WTC11 (cell line): ENCODE measurements around the gene ZNF506. TPM values are rescaled to one million over a fixed set of nuclear protein-coding genes. Genes with fewer than 3 reads are reported as not detected.

Experiments
- ATAC-seq: fragments of 200-7000 bp; cut with Tn5 transposase; 2 replicates; pipeline ENCODE4 v1.10.0; 2021; ENCODE audit warnings: mild to moderate bottlenecking, moderate library complexity
- CTCF ChIA-PET: fragments of 300-600 bp; sonication (Branson Sonifier 250); formaldehyde crosslinking; loops from one replicate; lab custom pipeline; 2021; ENCODE audit warnings: antibody characterized with exemption; lab: Charles Lee
- POLR2A ChIA-PET: fragments of 350-600 bp; sonication (Branson Sonifier 250); formaldehyde crosslinking; loops from one replicate; lab custom pipeline; 2021; ENCODE audit warnings: antibody characterized with exemption; lab: Charles Lee
- DNase-seq: peaks from one replicate; pipeline ENCODE4 v3.0.0; 2021; ENCODE audit warnings: low spot score
- H3K27ac Mint-ChIP-seq: 2 replicates; pipeline ENCODE4 v1.8.0; 2021; ENCODE audit warnings: mixed read lengths
- H3K27me3 Mint-ChIP-seq: 2 replicates; pipeline ENCODE4 v1.8.0; 2021; ENCODE audit warnings: low read depth, mild to moderate bottlenecking, moderate library complexity, mixed read lengths
- H3K36me3 Mint-ChIP-seq: 2 replicates; pipeline ENCODE4 v1.8.0; 2021; ENCODE audit warnings: mixed read lengths
- H3K4me1 Mint-ChIP-seq: 2 replicates; pipeline ENCODE4 v1.8.0; 2022; ENCODE audit warnings: mixed read lengths
- H3K4me3 Mint-ChIP-seq: 2 replicates; pipeline ENCODE4 v1.8.0; 2021; ENCODE audit warnings: mild to moderate bottlenecking, moderate library complexity, mixed read lengths
- H3K9me3 Mint-ChIP-seq: 2 replicates; pipeline ENCODE4 v1.8.0; 2021; ENCODE audit warnings: mixed read lengths
- EMX1 ChIP-seq: fragments of 250-450 bp; sonication (Bioruptor Pico); IDR thresholded peaks from 2 replicates; pipeline ENCODE4 v1.8.0; 2021; ENCODE audit warnings: mild to moderate bottlenecking
- GABPB1 ChIP-seq: sonication (generic); formaldehyde crosslinking; IDR thresholded peaks from 2 replicates; pipeline ENCODE4 v1.8.1; 2023; ENCODE audit warnings: mild to moderate bottlenecking, missing genetic modification reagents
- MXD4 ChIP-seq: fragments of 250-450 bp; sonication (Bioruptor Pico); IDR thresholded peaks from 2 replicates; pipeline ENCODE4 v1.8.0; 2021; ENCODE audit warnings: mild to moderate bottlenecking, moderate library complexity, borderline replicate concordance
- NR3C1 ChIP-seq: sonication (generic); formaldehyde crosslinking; conservative IDR thresholded peaks from 2 replicates; pipeline ENCODE4 v1.8.1; 2023; ENCODE audit warnings: low read depth, mild to moderate bottlenecking, missing genetic modification reagents
- SMAD4 ChIP-seq: sonication (generic); formaldehyde crosslinking; IDR thresholded peaks from 2 replicates; pipeline ENCODE4 v1.8.0; 2022; ENCODE audit warnings: mild to moderate bottlenecking, missing genetic modification reagents
- TEAD1 ChIP-seq: sonication (generic); formaldehyde crosslinking; IDR thresholded peaks from 2 replicates; pipeline ENCODE4 v1.8.0; 2022; ENCODE audit warnings: mild to moderate bottlenecking, missing genetic modification reagents
- ZNF138 ChIP-seq: sonication (generic); formaldehyde crosslinking; conservative IDR thresholded peaks from 2 replicates; pipeline ENCODE4 v1.8.1; 2022; ENCODE audit warnings: mild to moderate bottlenecking, moderate library complexity, missing genetic modification reagents
- ZNF232 ChIP-seq: sonication (generic); formaldehyde crosslinking; IDR thresholded peaks from 2 replicates; pipeline ENCODE4 v1.8.0; 2022; ENCODE audit warnings: mild to moderate bottlenecking, missing genetic modification reagents
- total RNA-seq: library from RNA; stranded (reverse); gene quantifications from 3 replicates; pipeline ENCODE4 v1.2.3, GENCODE V29; 2021
- TF ChIP-seq, protein P1 (sequence below): sonication (generic); formaldehyde crosslinking; IDR thresholded peaks from 2 replicates; pipeline ENCODE4 v1.8.1; 2023; ENCODE audit warnings: mild to moderate bottlenecking, missing genetic modification reagents
- TF ChIP-seq, protein P2 (sequence below): fragments of 250-450 bp; sonication (Bioruptor Pico); IDR thresholded peaks from 2 replicates; pipeline ENCODE4 v2.1.2; 2022; ENCODE audit warnings: mild to moderate bottlenecking, moderate library complexity
- TF ChIP-seq, protein P3 (sequence below): sonication (generic); formaldehyde crosslinking; IDR thresholded peaks from 2 replicates; pipeline ENCODE4 v1.8.0; 2022; ENCODE audit warnings: missing genetic modification reagents
- TF ChIP-seq, protein P4 (sequence below): fragments of 250-450 bp; sonication (Bioruptor Pico); IDR thresholded peaks from 2 replicates; pipeline ENCODE4 v1.9.0; 2021; ENCODE audit warnings: mild to moderate bottlenecking
- TF ChIP-seq, protein P5 (sequence below): sonication (generic); formaldehyde crosslinking; conservative IDR thresholded peaks from 2 replicates; pipeline ENCODE4 v1.8.1; 2023; ENCODE audit warnings: mild to moderate bottlenecking, low read depth, missing genetic modification reagents, moderate library complexity
- TF ChIP-seq, protein P6 (sequence below): fragments of 250-450 bp; sonication (Bioruptor Pico); IDR thresholded peaks from 2 replicates; pipeline ENCODE4 v1.8.0; 2021; ENCODE audit warnings: mild to moderate bottlenecking
- TF ChIP-seq, protein P7 (sequence below): sonication (generic); formaldehyde crosslinking; IDR thresholded peaks from 2 replicates; pipeline ENCODE4 v1.8.1; 2022; ENCODE audit warnings: low read depth, missing genetic modification reagents, borderline replicate concordance
- TF ChIP-seq, protein P8 (sequence below): sonication (generic); formaldehyde crosslinking; IDR thresholded peaks from 2 replicates; pipeline ENCODE4 v1.8.1; 2023; ENCODE audit warnings: mild to moderate bottlenecking, missing genetic modification reagents

Gene ZNF506
- total RNA-seq, 1 experiment from 2014 or later, result 20.8 TPM

DNA sequence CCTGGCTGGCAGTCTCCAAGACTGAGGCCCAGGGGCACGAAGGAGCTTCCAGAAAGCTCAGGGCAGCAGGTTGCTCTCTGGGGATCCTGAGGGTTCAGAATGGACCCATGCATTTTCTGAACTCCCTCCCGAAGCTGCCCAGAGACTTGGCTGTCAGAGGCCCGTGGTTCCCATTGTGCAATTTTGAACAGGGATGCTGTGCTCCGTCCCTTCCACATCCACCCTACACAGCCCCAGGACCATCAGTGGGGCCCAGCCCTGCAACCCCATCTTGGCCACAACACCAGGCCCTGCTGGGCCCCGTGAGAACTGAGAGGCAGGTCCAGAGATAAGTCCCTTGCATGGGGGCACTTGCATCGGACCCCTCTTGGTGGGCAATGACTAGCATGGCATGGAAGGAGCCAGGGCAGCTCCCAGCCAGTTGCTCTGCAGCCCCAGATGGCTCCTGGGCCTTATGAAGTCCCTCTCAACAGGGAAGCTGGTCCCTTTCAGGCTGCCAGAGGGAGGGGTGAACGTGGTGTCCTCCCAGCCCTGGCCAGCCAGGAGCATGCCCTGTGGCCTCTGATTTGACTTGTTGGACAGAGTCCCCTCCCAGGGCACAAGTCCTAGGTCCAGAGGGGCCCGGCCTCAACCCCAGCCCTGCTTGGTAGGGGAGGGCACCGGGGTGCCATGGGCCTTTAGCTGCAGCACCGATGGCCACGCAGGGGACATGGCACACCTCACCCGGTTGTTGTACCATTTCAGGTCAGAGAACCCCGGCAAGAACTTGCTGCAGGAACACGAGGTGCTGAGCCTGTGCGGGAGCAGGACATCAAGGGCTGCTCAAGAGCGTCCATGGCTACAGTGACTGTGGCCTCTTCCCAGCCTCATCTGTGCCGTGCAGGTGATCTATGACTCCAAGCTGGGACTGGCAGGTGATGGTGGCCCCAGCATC, 71.4 kb downstream of the ZNF506 start:
- no peak overlapping the region for H3K27ac Mint-ChIP-seq
- CTCF ChIA-PET, result interaction anchor here (0.5 kb wide), 1 partner anchor 13 kb away, joined by 3 read pairs; no protein-coding TSS in a partner anchor
- H3K4me3 Mint-ChIP-seq, result no peak overlapping the region
- TF ChIP-seq, protein P1, sequence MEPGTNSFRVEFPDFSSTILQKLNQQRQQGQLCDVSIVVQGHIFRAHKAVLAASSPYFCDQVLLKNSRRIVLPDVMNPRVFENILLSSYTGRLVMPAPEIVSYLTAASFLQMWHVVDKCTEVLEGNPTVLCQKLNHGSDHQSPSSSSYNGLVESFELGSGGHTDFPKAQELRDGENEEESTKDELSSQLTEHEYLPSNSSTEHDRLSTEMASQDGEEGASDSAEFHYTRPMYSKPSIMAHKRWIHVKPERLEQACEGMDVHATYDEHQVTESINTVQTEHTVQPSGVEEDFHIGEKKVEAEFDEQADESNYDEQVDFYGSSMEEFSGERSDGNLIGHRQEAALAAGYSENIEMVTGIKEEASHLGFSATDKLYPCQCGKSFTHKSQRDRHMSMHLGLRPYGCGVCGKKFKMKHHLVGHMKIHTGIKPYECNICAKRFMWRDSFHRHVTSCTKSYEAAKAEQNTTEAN (CRISPR knock-in tag), result no peak
- no peak for TF ChIP-seq EMX1 (CRISPR knock-in tag)
- TF ChIP-seq MXD4 (CRISPR knock-in tag), result no peak
- TF ChIP-seq, protein P2, sequence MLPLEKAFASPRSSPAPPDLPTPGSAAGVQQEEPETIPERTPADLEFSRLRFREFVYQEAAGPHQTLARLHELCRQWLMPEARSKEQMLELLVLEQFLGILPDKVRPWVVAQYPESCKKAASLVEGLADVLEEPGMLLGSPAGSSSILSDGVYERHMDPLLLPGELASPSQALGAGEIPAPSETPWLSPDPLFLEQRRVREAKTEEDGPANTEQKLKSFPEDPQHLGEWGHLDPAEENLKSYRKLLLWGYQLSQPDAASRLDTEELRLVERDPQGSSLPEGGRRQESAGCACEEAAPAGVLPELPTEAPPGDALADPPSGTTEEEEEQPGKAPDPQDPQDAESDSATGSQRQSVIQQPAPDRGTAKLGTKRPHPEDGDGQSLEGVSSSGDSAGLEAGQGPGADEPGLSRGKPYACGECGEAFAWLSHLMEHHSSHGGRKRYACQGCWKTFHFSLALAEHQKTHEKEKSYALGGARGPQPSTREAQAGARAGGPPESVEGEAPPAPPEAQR (CRISPR knock-in tag), result no peak
- TF ChIP-seq, protein P3, sequence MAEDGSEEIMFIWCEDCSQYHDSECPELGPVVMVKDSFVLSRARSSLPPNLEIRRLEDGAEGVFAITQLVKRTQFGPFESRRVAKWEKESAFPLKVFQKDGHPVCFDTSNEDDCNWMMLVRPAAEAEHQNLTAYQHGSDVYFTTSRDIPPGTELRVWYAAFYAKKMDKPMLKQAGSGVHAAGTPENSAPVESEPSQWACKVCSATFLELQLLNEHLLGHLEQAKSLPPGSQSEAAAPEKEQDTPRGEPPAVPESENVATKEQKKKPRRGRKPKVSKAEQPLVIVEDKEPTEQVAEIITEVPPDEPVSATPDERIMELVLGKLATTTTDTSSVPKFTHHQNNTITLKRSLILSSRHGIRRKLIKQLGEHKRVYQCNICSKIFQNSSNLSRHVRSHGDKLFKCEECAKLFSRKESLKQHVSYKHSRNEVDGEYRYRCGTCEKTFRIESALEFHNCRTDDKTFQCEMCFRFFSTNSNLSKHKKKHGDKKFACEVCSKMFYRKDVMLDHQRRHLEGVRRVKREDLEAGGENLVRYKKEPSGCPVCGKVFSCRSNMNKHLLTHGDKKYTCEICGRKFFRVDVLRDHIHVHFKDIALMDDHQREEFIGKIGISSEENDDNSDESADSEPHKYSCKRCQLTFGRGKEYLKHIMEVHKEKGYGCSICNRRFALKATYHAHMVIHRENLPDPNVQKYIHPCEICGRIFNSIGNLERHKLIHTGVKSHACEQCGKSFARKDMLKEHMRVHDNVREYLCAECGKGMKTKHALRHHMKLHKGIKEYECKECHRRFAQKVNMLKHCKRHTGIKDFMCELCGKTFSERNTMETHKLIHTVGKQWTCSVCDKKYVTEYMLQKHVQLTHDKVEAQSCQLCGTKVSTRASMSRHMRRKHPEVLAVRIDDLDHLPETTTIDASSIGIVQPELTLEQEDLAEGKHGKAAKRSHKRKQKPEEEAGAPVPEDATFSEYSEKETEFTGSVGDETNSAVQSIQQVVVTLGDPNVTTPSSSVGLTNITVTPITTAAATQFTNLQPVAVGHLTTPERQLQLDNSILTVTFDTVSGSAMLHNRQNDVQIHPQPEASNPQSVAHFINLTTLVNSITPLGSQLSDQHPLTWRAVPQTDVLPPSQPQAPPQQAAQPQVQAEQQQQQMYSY (CRISPR knock-in tag), result no peak
- TF ChIP-seq, protein P4, sequence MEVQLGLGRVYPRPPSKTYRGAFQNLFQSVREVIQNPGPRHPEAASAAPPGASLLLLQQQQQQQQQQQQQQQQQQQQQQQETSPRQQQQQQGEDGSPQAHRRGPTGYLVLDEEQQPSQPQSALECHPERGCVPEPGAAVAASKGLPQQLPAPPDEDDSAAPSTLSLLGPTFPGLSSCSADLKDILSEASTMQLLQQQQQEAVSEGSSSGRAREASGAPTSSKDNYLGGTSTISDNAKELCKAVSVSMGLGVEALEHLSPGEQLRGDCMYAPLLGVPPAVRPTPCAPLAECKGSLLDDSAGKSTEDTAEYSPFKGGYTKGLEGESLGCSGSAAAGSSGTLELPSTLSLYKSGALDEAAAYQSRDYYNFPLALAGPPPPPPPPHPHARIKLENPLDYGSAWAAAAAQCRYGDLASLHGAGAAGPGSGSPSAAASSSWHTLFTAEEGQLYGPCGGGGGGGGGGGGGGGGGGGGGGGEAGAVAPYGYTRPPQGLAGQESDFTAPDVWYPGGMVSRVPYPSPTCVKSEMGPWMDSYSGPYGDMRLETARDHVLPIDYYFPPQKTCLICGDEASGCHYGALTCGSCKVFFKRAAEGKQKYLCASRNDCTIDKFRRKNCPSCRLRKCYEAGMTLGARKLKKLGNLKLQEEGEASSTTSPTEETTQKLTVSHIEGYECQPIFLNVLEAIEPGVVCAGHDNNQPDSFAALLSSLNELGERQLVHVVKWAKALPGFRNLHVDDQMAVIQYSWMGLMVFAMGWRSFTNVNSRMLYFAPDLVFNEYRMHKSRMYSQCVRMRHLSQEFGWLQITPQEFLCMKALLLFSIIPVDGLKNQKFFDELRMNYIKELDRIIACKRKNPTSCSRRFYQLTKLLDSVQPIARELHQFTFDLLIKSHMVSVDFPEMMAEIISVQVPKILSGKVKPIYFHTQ (CRISPR knock-in tag), result no peak
- no peak for TF ChIP-seq ZNF138 (CRISPR knock-in tag)
- TF ChIP-seq, protein P5, sequence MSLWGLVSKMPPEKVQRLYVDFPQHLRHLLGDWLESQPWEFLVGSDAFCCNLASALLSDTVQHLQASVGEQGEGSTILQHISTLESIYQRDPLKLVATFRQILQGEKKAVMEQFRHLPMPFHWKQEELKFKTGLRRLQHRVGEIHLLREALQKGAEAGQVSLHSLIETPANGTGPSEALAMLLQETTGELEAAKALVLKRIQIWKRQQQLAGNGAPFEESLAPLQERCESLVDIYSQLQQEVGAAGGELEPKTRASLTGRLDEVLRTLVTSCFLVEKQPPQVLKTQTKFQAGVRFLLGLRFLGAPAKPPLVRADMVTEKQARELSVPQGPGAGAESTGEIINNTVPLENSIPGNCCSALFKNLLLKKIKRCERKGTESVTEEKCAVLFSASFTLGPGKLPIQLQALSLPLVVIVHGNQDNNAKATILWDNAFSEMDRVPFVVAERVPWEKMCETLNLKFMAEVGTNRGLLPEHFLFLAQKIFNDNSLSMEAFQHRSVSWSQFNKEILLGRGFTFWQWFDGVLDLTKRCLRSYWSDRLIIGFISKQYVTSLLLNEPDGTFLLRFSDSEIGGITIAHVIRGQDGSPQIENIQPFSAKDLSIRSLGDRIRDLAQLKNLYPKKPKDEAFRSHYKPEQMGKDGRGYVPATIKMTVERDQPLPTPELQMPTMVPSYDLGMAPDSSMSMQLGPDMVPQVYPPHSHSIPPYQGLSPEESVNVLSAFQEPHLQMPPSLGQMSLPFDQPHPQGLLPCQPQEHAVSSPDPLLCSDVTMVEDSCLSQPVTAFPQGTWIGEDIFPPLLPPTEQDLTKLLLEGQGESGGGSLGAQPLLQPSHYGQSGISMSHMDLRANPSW (CRISPR knock-in tag), result no peak
- TF ChIP-seq, protein P6, sequence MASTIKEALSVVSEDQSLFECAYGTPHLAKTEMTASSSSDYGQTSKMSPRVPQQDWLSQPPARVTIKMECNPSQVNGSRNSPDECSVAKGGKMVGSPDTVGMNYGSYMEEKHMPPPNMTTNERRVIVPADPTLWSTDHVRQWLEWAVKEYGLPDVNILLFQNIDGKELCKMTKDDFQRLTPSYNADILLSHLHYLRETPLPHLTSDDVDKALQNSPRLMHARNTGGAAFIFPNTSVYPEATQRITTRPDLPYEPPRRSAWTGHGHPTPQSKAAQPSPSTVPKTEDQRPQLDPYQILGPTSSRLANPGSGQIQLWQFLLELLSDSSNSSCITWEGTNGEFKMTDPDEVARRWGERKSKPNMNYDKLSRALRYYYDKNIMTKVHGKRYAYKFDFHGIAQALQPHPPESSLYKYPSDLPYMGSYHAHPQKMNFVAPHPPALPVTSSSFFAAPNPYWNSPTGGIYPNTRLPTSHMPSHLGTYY, result no peak
- TF ChIP-seq NR3C1 (CRISPR knock-in tag), result no peak
- TF ChIP-seq GABPB1 (CRISPR knock-in tag), result no peak
- TF ChIP-seq ZNF232, result no peak
- TF ChIP-seq, protein P7, sequence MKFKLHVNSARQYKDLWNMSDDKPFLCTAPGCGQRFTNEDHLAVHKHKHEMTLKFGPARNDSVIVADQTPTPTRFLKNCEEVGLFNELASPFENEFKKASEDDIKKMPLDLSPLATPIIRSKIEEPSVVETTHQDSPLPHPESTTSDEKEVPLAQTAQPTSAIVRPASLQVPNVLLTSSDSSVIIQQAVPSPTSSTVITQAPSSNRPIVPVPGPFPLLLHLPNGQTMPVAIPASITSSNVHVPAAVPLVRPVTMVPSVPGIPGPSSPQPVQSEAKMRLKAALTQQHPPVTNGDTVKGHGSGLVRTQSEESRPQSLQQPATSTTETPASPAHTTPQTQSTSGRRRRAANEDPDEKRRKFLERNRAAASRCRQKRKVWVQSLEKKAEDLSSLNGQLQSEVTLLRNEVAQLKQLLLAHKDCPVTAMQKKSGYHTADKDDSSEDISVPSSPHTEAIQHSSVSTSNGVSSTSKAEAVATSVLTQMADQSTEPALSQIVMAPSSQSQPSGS, result no peak
- TF ChIP-seq, protein P8, sequence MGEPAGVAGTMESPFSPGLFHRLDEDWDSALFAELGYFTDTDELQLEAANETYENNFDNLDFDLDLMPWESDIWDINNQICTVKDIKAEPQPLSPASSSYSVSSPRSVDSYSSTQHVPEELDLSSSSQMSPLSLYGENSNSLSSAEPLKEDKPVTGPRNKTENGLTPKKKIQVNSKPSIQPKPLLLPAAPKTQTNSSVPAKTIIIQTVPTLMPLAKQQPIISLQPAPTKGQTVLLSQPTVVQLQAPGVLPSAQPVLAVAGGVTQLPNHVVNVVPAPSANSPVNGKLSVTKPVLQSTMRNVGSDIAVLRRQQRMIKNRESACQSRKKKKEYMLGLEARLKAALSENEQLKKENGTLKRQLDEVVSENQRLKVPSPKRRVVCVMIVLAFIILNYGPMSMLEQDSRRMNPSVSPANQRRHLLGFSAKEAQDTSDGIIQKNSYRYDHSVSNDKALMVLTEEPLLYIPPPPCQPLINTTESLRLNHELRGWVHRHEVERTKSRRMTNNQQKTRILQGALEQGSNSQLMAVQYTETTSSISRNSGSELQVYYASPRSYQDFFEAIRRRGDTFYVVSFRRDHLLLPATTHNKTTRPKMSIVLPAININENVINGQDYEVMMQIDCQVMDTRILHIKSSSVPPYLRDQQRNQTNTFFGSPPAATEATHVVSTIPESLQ (CRISPR knock-in tag), result no peak
- TF ChIP-seq TEAD1, result no peak
- TF ChIP-seq SMAD4 (CRISPR knock-in tag), result no peak
- POLR2A ChIA-PET, result interaction anchor here (1.2 kb wide), 1 partner anchor 26 kb away, joined by 3 read pairs; no protein-coding TSS in a partner anchor
- H3K9me3 Mint-ChIP-seq, result 0 out of 2 replicates have a peak, but pooled peaks cover 3% of the 10 kb centered on the region
- no peaks in the 10 kb centered on the region for H3K36me3 Mint-ChIP-seq
- peaks cover under 1% of the 10 kb centered on the region; the same call in 1 of the 2 replicates for H3K27me3 Mint-ChIP-seq
- DNase-seq (no peak), ATAC-seq (no peak)
- H3K4me1 Mint-ChIP-seq, result no peaks in the 10 kb centered on the region
